ENCODE data around the gene GDPD3.

Gene GDPD3

DNA sequence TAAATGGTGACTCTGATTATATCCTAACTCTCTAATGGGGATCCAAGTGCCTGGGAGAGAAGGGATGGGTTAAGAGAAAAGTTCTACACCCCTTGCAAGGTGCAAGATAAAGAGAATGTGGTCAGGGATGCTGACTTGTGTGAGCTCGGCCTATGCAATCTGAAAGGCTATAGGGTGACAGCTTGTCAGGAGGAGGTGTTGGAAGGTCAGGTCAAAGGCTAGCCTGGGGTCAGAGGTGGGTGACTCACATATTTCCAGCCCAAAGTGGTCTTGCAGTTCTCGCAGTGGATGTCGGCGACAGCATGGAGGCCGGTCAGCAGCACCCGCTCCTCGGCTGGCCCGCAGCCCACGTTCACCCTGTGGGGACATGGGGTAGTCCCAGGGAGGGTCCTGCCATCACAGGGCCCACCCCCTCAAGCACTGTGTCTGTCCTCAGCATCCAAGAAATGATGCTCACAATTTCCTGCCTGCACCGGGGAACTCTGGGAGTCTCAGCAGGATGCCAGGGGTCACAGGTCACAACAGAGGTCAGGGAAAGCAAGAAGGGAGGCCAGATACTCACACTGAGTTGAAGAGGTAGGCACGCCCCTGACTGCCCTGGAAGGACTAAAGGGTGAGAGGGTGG is 18.7 kb downstream of the GDPD3 start:
- DNase-seq: no peak

DNA sequence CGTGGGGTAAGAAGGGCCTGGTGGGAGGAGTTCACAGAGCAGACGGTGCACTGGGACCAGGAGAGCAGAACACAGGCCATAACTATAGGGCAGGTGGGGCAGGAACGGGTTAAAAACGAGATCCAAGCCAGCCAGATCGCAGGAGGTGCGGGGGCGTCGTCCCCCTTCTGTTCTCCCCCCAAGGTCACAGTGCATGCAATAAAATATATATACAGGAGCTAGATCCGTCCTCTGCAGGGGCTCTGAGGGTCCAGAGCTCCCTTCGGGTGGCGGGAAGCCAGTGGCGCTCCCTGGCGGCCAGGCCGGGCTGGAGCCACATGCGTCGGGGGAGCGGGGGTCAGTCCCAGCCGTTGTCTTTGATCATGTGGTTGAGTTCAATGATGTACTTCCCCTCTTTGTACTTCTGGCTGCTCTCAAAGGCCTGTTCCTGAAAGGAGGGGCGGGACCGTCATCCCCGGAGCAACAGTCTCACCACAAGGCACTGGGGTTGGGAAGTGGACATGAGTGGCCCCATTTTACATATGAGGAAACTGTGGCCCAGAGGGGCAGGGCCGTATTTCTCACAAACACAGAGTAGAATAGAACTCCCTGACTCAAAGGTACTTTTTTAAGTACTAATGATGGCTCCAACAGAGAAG is 20.8 kb downstream of the GDPD3 start:
- DNase-seq: peak; percentile 46

DNA sequence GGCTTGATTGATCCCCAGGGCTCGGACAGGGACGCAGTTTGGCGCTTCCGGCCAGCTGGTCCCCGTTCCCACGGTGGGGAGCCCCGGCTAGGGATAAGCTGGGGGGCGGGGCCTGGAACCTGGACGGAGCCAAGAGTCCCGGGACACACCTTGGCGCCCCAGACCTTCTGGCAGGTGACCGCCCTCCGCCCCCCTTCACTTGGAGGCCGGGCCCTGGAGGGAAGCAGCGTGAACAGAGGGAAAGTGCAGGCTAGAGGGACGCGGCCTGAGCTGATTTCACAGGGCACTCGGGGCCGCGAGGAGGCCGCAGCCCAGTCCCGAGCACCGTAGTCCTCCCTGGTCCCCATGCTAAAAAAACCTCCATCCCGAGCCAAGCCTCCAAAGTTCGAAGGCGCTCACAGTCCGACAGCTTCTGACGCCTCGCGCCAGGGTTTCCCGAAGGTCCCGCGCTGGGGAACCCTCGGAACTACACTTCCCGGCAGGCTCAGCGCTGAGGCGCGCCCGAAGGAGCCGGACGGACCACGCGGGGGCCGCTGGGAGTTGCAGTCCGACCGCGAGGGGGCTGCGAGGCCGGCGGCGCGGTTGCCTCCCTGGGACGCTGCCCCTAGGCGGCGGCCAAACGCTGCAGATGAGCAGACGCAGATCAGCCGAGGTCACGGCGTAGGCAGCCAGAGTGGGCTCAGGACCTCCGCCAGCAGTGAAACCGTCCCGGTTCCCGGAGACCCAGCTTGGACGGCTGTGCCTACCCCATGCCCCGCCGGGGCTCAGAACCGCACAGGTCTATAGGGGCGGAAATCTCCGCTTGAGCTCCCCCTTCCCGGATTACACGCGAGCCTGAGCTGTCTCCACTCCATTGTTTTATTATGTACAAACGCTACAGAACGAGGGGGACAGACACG is 21.6 kb downstream of the GDPD3 start, which contains the start of gene TBX6:
TBX6 (minus strand) TSS at position 451 of the 899 bp plus-strand sequence. CDS start 731 bp downstream, outside the sequence.
- peak; percentile 89 for DNase-seq

DNA sequence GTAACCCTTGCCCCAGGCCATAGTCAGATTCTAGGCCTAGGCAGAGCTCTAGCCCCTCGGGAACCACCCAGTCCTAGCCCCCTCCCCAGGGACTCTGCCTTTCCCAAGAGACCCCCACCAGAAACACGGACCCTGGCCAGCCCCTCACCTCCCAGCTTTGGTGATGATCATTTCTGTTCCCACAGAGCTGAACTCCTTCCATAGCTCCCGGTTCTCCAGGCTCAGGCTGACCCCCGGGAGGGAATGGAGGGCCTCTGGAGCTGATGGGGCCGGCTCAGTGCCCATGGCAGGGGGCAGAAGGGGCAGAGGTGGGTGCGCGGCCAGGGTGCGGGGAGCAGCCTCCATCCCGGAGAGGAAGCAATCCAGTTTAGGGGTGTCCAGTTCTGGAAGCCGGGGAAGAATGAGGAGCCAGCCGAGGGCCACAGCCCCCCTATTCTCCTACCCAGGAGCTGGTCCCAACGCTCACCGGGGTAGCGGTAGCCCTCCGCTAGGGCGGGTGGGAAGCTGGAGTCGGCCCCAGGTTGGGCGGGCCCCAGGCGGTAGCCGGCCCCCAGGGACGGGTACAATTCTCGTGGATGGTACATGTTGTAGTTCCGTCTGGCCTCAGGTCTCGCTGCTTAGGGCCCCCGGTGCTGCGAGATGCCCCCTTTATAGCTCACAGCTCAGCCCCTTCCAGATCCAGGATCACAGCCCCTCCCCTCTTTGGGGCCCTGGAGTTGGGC is 22.6 kb downstream of the GDPD3 start:
- DNase-seq: no peak

DNA sequence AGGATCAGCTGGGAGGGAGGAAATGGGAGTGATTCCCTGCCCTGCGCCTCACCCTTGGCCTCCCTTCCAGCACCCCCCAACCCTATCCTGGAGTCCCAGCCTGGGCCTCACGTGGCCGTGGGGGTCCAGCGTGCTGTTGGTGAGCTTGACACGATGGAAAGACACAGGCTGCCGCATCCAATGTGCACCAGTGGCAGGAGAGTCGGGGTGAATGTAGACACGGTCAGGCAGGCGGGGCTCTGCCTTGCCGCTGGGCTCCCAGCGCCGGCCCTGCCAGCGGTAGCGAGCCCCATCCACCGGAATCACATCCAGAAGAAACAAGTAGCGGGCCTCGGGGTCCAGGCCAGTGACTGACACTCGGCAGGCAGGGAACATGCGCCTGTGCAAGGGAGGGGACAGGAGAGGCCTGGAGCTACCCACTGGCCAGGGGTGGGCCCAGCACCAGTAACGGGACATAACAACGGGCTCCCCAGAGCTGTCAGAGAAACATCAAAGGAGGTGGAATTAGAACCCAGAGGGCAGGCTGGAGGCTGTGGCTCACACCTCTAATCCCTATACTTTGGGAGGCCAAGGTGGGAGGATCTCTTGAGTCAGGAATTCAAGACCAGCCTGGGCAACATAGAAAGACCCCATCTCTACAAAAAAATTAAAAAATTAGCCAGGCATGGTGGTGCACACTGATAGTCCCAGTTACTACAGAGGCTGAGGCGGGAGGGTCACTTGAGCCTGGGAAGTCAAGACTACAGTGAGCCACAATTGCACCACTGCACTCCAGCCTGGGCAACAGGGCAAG is 24.3 kb downstream of the GDPD3 start:
- DNase-seq: no peak

DNA sequence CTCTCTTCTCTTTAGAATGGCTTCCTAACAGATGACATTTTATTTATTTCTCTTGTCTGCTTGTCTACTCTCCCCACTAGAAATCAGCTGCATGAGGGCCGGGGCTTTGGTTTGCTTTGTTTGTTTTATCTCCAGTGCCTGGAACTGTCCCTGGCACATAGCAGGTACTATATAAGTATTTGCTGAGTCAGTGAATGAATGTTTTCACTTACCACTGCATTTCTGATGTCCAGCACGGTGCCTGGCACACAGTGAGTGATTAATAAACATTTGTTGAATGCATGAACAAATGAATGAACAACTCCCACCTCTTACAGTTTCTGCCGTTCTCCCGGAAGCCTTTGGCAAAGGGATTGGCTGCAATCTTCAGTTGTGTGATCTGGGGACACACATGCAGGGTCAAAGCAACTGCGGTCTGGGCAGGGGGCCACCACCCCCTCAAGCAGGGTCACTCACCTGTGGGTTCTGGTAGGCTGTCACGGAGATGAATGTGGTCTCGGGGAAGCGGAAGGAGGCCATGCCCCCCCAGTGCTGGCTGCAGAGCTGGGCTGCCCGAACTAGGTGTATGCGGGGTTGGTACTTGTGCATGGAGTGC is 25.0 kb downstream of the GDPD3 start:
- DNase-seq: no peak

DNA sequence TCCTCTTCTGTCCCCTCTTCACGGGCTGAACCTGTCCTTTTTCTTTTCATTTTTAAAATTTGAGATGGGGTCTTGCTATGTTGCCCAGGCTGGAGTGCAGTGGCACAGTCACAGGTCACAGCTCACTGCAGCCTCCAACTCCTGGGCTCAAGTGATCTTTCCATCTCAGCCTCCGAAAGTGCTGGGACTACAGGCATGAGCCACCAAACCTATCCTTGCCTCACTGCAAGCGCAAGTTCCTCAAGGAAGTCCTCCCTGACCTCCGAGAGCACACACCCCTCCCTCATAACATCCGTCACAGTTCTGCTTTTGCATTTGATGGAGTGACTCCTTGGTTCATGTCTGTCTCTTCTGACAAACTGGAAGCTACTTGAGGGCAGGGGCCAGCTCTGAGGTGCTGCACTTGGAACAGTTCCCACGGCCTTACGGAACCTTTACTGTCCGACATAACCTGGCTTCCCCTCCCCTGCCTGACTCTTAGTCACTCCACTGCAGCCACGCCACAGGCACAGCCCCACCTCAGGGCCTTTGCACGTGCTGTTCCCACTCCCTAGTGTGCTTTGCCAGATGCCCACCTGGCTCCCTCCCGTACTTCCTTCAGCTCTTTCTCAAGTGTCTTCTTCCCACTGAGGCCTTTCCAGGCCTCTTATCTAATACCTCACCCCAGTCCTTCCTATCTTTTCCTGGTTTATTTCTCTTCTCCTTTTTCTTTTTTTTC is 26.0 kb downstream of the GDPD3 start:
- no peak for DNase-seq

DNA sequence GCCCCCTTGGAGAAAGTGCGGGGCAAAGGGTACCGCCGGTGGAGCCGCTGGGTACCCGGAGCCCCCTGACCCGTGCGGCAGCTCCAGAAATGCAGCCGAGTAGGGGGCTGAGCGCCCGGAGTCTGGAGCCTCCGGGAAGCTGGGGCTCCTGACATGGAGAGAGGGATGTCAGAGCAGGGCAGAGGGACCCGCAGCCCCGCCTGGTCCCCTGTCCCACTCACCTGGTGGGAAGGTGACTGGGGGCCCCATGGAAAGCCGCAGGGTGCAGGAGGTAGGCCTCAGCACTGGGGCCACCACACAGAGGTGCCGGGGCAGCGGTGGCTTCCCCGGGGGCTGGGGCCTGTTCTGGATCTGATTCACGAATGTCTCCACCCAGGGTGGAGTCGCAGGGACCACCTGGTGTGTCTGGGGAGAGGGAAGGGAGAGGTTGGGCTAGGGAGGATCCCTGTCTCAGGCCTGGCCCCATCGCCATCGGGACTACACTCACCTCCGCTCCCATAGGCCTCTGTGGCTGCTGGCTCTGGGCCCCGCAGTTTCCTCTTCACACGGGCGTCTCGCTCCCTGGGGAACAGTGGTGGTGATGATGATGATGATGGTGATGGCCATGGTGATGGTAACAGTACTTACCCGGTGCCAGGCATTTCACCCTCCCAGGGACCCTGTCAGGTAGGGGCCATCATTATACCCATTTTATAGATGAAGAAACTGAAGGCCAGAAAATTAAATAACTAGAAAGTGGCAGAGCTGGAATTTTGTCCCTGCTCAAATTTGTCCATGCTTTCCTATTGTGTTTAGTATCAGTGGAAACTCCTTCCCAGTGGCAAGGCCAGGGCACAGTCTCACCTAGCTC is 26.8 kb downstream of the GDPD3 start:
- no peak for DNase-seq

DNA sequence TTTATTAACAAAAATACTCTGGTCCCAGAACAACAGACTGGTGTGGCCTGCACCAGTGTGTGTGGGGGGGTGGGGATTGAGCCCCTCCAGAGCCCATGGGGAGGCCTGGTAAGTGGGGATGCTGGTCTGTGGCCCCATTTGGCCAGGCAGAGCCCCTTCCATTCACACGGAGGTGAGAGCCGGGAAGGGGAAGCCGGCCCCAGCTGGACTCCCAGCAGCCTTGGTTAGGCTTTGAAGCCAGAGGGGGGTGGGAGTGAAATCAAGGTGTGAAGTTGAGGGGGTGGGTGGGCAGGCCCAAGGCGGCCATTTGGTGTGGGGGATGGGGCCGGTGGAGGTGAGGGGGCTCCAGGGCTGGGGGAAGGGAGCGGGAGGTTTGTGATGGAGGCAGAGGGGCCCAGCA is 27.5 kb downstream of the GDPD3 start:
- no peak for DNase-seq

DNA sequence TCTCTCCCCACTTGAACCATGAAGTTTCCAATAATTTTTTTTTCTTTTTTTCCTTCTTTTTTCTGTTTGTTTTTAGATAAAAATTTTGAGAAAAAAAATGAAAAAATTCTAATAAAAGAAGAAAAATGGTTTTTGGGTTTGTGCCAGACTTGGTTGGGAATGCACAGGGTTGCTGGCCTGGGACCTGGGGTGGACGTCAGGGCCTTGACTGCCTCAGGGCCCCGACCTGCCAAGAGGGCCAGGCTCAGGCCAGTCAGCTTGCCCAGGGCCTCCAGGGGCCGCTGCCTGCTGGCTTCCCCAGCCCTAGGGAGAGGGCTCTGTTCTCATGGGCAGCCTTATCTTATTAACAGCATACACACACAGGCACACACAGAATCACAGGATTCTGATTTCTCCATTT is 28.1 kb downstream of the GDPD3 start:
- DNase-seq: no peak

DNA sequence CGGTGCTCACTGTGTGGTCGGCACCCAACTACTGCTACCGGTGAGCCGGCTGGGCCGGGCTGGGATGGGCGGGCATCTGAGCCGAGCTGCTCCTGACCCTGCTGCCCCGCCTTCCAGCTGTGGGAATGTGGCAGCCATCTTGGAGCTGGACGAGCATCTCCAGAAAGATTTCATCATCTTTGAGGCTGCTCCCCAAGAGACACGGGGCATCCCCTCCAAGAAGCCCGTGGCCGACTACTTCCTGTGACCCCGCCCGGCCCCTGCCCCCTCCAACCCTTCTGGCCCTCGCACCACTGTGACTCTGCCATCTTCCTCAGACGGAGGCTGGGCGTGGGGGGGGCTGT is 28.5 kb downstream of the GDPD3 start:
- DNase-seq: no peak

DNA sequence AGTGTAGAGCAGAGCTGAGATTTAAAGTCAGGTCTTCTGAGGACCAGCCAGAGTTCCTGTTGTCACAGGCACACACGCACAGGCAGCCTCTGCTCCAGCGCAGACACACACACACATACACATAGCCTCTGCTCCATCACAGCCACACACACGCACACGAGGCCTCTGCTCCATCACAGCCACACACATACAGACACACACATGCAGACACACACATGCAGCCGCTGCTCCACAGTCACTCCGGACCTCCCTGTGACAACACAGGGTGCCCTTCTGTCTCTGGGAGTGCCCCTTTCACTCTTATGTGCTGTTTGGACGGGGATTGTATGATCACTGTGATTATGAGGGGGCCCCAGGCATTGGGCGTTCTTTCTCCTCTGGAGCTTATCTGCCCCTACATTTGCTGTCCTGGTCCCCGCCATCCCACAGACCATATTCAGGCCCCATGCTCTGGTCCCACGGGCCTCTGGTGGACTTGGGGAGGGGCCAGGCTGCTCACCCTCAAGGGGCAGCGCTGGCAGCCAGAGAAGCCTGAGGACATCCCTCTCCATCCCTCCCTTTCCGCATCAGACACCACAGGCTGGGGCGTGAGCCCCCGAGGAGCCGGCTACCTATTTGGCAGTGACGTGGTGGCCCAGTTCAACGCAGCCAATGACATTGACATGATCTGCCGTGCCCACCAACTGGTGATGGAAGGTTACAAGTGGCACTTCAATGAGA is 29.1 kb downstream of the GDPD3 start:
- DNase-seq: no peak

DNA sequence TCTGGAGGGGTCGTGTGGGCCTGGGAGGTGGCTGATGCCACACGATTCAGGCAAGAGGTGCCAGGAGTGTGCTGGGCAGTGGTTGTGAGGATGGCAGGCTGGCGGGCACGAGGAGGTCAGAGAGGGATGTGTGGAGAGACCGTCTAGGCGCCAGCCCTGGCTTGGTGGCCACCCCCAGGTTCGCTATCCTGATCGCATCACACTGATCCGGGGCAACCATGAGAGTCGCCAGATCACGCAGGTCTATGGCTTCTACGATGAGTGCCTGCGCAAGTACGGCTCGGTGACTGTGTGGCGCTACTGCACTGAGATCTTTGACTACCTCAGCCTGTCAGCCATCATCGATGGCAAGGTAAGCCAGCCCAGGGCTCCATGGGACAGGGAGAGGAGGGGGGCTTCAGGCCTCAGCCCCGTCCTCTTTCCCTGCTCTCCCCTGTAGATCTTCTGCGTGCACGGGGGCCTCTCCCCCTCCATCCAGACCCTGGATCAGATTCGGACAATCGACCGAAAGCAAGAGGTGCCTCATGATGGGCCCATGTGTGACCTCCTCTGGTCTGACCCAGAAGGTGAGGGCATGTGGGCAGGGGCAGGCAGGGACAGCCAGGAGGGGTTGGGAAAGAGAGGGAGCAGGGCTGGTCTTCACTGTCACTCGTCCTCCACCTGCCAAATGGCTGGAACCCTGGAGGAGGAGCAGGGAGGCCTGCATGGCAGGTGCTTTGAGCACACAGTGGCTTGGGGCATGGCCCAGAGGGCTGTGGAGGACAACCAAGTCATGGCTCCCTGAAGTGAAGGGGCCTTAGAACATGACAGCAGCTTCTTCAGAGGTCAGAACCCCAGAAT is 29.9 kb downstream of the GDPD3 start:
- no peak for DNase-seq

DNA sequence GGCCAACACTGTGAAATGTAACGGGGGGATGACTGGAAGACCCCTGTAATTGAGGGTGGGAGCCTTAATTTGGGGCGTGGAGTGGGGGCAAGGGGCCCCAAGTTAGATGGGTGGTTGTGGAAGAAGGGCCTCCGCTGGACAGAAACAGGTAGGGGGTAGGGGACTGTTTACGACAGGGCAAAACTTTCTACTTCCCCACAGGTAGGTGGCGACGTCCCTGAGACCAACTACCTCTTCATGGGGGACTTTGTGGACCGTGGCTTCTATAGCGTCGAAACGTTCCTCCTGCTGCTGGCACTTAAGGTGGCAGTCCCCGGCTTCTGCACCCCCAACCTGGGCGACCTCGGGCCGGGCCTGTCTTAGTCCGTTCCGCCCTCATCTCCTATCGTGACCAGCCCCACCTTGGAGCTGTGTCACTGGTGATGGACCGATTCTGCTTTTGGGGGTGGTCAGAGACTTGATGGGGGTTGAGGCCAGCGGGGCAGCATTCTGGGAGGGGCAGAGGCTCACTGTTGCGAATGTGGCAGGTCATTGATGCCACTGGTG is 30.7 kb downstream of the GDPD3 start:
- DNase-seq: no peak

DNA sequence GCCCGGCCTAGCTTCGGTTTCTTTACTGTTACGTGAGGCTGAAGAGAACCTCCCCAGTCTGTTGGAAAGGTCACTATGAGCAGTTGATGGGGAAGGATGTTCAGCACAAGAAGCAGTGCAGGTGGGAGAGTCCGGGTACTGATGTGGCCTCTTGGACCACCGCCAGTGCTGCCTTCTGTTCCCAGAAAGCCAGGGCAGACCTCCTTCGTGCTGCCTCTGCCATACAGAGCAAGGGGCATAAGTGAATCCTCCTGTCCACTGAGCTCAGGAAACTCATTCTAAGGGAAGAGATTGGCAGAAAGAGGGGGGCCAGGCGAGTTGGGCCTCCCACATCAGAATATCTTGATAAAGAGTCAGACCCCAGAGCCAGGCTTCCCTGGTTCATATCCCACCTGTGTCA is 33.9 kb downstream of the GDPD3 start:
- DNase-seq: no peak

DNA sequence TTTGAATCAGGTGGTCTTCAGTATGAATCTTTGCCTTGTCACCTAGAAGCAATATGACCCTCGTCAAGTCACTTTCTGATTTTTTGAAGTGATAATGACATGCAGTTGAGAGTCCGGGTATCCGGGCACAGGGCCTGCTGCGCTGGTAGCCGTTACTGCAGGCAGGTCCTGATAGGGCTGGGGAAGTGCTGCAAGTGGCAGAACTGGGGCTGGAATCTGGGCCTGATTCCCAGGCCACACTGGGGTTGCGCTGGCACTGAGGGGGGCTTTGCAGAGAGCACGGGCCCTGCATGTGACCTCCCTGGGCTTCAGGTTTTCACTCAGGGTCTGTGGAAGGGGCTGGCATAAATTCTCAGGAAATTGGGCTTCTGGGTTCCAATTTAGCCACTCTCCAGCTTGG is 34.6 kb downstream of the GDPD3 start:
- no peak for DNase-seq

DNA sequence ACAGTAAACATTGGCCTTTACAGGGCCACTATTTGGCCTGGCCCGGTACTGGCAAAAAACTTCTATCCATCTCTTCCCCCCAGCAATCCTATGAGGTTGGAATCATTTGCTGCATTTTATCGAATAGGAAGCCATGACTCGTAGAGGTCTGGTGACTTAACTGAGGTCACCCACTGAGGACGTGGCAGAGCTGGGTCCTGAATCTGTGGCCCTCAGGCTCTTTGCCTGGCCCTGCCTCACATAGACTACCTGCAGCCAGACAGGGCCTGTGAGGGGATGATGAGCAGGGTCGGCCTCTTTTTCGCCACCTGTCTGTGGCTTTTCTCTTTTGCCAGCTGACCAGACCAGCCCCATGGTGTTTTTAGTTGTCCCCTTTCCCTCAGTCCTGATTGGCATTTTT is 35.7 kb downstream of the GDPD3 start:
- DNase-seq: no peak

DNA sequence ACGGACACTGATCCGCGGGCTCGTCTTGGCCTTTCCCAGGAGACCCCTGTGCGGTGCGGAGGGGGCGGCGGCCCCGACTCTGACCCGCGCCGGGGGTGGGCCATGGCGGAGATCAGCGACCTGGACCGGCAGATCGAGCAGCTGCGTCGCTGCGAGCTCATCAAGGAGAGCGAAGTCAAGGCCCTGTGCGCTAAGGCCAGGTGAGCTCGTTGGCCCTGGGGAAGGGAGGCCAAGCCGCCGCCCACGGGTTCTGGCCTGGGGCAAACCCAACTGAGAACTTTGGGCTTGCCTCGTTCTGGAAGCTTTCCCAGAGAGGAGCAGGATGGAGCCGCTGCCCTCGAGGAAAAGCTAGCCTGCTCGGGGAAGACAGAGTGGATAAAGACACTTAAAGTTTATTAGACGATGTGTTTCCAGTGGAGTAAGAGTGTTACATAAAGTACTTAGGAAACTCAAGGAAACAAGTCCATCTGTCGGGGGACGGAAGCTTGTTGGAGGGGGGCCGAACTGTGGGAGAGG is 37.0 kb downstream of the GDPD3 start:
- no peak for DNase-seq

Measured in fibroblast of skin of right quadriceps (primary cell).